ENCODE measurements around the gene TMEM89.

The TMEM89 gene

GRCh38 chr3:48576647-48577046 lies 44.9 kb downstream of the TMEM89 start:
- H3F3A ChIP-seq (ENCODE audit: insufficient read depth) = no peaks in the 10 kb centered on the region
- H3K27ac ChIP-seq (ENCODE audit: low read depth, low read length) = no peak overlapping the region
- TF ChIP-seq EZH2phosphoT487 (conservative IDR thresholded peaks at IDR 0.05; ENCODE audit: low read length) = no peak
- no peak for TF ChIP-seq CTCF (IDR thresholded peaks at IDR 0.05; ENCODE audit: insufficient read depth, low read length, poor library complexity, severe bottlenecking)
- H3K79me2 ChIP-seq (ENCODE audit: insufficient read depth, low read length) = no peaks in the 10 kb centered on the region
- no peaks in the 10 kb centered on the region for H3K9me3 ChIP-seq (ENCODE audit: insufficient read depth, low read length)
- no peaks in the 10 kb centered on the region for H3K27me3 ChIP-seq (ENCODE audit: low read length)
- H3K4me2 ChIP-seq (ENCODE audit: low read depth, low read length, poor library complexity, severe bottlenecking) = no peak overlapping the region
- H4K20me1 ChIP-seq (ENCODE audit: low read depth, low read length) = no peaks in the 10 kb centered on the region
- H3K36me3 ChIP-seq (ENCODE audit: low read length) = no peaks in the 10 kb centered on the region
- H3K9me2 ChIP-seq (replicated peaks; ENCODE audit: insufficient read depth, low read length) = no peaks in the 10 kb centered on the region
- H3K4me3 ChIP-seq (ENCODE audit: insufficient read depth, low read length, poor library complexity, severe bottlenecking) = no peak overlapping the region
- no peak overlapping the region for H3K9ac ChIP-seq (ENCODE audit: low read length)
- H2AFZ ChIP-seq (ENCODE audit: low read depth, low read length, severe bottlenecking) = no peak overlapping the region

DNA sequence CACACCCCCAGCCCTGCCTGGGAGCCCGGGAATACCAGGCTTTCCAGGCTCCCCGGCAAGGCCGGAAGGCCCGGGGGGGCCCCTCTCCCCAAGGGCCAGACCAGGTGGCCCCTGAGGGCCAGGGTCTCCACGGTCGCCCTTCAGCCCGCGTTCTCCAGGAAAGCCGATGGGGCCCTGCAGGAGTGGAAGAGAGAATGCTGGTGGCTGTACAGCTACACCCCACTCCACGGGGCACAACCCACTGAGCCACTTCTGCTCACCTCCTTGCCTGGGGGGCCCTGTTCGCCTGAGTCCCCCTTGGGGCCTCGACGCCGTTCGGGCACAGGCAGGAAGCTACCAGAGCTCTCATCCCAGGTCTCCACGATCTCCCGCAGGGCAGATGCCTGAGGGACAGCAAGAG lies 46.2 kb downstream of the TMEM89 start:
- Histone ChIP-seq H3F3A (ENCODE audit: insufficient read depth) (no peaks in the 10 kb centered on the region), H2AFZ (ENCODE audit: low read depth, low read length, severe bottlenecking) (no peak overlapping the region), H3K4me3 (ENCODE audit: insufficient read depth, low read length, poor library complexity, severe bottlenecking) (no peak overlapping the region), H3K27ac (ENCODE audit: low read depth, low read length) (no peak overlapping the region), H3K9me2 (replicated peaks; ENCODE audit: insufficient read depth, low read length) (no peaks in the 10 kb centered on the region), H3K36me3 (ENCODE audit: low read length) (no peaks in the 10 kb centered on the region), H4K20me1 (ENCODE audit: low read depth, low read length) (no peaks in the 10 kb centered on the region), H3K27me3 (ENCODE audit: low read length) (no peaks in the 10 kb centered on the region), H3K9me3 (ENCODE audit: insufficient read depth, low read length) (no peaks in the 10 kb centered on the region), H3K79me2 (ENCODE audit: insufficient read depth, low read length) (no peaks in the 10 kb centered on the region), H3K9ac (ENCODE audit: low read length) (no peak overlapping the region), H3K4me2 (ENCODE audit: low read depth, low read length, poor library complexity, severe bottlenecking) (no peak overlapping the region)
- no peak for TF ChIP-seq EZH2phosphoT487 (conservative IDR thresholded peaks at IDR 0.05; ENCODE audit: low read length)
- no peak for TF ChIP-seq CTCF (IDR thresholded peaks at IDR 0.05; ENCODE audit: insufficient read depth, low read length, poor library complexity, severe bottlenecking)

DNA sequence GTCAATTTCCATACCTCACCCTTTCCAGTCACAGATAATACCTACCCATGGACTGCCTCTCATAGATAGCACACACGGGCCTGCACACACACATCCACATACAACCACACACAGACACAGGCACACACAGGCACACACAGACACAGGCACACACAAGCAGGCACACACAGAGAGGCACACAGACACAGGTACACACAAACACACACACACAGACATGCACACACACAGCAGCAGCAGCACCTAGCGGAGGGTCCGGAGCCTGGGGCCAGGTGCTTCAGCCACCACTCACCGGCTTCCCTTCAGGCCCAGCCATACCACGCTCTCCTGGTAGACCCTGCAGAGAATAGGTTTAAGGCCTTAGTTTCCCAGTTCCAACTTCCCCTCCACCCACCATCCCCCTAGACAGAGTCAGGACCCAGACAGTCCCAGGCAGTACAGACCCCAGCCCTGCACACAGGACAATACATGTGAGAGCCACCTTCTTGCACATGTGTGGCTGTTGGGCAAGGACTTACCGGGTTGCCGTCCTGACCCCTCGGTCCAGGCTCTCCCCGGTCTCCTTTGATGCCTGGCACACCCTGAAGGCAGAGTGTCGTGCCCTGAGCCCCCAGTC lies 47.5 kb downstream of the TMEM89 start:
- Histone ChIP-seq H3K9ac (ENCODE audit: low read length) (no peak overlapping the region), H3K9me3 (ENCODE audit: insufficient read depth, low read length) (no peaks in the 10 kb centered on the region), H4K20me1 (ENCODE audit: low read depth, low read length) (no peaks in the 10 kb centered on the region), H3K4me2 (ENCODE audit: low read depth, low read length, poor library complexity, severe bottlenecking) (no peak overlapping the region), H3K27me3 (ENCODE audit: low read length) (no peaks in the 10 kb centered on the region), H3K27ac (ENCODE audit: low read depth, low read length) (no peak overlapping the region), H3K9me2 (replicated peaks; ENCODE audit: insufficient read depth, low read length) (no peaks in the 10 kb centered on the region), H3K4me3 (ENCODE audit: insufficient read depth, low read length, poor library complexity, severe bottlenecking) (no peak overlapping the region), H2AFZ (ENCODE audit: low read depth, low read length, severe bottlenecking) (no peak overlapping the region), H3K79me2 (ENCODE audit: insufficient read depth, low read length) (no peaks in the 10 kb centered on the region), H3F3A (ENCODE audit: insufficient read depth) (no peaks in the 10 kb centered on the region), H3K36me3 (ENCODE audit: low read length) (no peaks in the 10 kb centered on the region)
- TF ChIP-seq EZH2phosphoT487 (conservative IDR thresholded peaks at IDR 0.05; ENCODE audit: low read length) = no peak
- no peak for TF ChIP-seq CTCF (IDR thresholded peaks at IDR 0.05; ENCODE audit: insufficient read depth, low read length, poor library complexity, severe bottlenecking)
